Tibial nerve (tissue), 4 donors: Measurements from ENCODE around the gene MPZL3. TPM values are rescaled to one million over a fixed set of nuclear protein-coding genes. Genes with fewer than 3 reads are reported as not detected.

ENCODE experiments used
- DNase-seq, 2 donors: peaks; one replicate each; pipeline ENCODE4 v3.0.0-alpha.2; 2019; ENCODE audit warnings: low spot score in 2 of 2
- H3K27ac ChIP-seq, 4 donors: fragments of 200-600 bp; sonication (generic) in 3 of 4; one replicate each; pipeline ENCODE4 v1.5.1; 2017 to 2019; ENCODE audit warnings: mild to moderate bottlenecking in 1 of 4
- H3K27me3 ChIP-seq, 2 donors: fragments of 200-600 bp; sonication (generic) in 1 of 2; one replicate each; pipeline versions ENCODE4 v1.5.1 to v1.6.0; 2017 to 2019
- H3K36me3 ChIP-seq, 3 donors: fragments of 200-600 bp; sonication (generic); one replicate each; pipeline ENCODE4 v1.5.1; 2018 to 2019
- H3K4me1 ChIP-seq, 4 donors: fragments of 200-600 bp; sonication (generic) in 3 of 4; one replicate each; pipeline ENCODE4 v1.5.1; 2017 to 2019
- H3K4me3 ChIP-seq, 4 donors: fragments of 200-600 bp; sonication (generic) in 3 of 4; one replicate each; pipeline ENCODE4 v1.5.1; 2017 to 2019; ENCODE audit warnings: mild to moderate bottlenecking in 1 of 4, moderate library complexity in 1 of 4
- H3K9me3 ChIP-seq, 4 donors: fragments of 200-600 bp; sonication (generic) in 3 of 4; one replicate each; pipeline ENCODE4 v1.5.1; 2017 to 2019
- EP300 ChIP-seq, 2 donors: sonication (generic); formaldehyde crosslinking; IDR thresholded peaks; one replicate each; pipeline ENCODE4 v1.6.1; 2017; ENCODE audit warnings: antibody characterized with exemption in 2 of 2, mild to moderate bottlenecking in 1 of 2
- POLR2A ChIP-seq, 2 donors: fragments of 450-650 bp; IDR thresholded peaks; one replicate each; pipeline ENCODE4 v1.6.1; 2017; ENCODE audit warnings: antibody characterized with exemption in 2 of 2, mild to moderate bottlenecking in 2 of 2, moderate library complexity in 2 of 2
- WGBS, 2 donors: methylation state at CpG; one replicate each; pipeline ENCODE4 v1.1.5; 2018; 5-methylcytosine and 5-hydroxymethylcytosine counted together
- total RNA-seq, 4 donors: library from RNA; depleted of rRNA; stranded (reverse); fragments of >200 nt; gene quantifications; one replicate each; pipeline ENCODE4 v1.1.0, GENCODE V29; 2016
- TF ChIP-seq, protein P1 (sequence below), 5 experiments: fragments of 200-600 bp in 3 of 5; fragments of 450-650 bp in 2 of 5; sonication (generic) in 3 of 5; IDR thresholded peaks; one replicate each; pipeline ENCODE4 v1.5.1; 2016 to 2019; ENCODE audit warnings: antibody characterized with exemption in 5 of 5, mild to moderate bottlenecking in 3 of 5, moderate library complexity in 2 of 5

MPZL3 gene
- total RNA-seq, 4 donors from 2014 or later = 0.87 to 3.1 (median 1.9) TPM

DNA sequence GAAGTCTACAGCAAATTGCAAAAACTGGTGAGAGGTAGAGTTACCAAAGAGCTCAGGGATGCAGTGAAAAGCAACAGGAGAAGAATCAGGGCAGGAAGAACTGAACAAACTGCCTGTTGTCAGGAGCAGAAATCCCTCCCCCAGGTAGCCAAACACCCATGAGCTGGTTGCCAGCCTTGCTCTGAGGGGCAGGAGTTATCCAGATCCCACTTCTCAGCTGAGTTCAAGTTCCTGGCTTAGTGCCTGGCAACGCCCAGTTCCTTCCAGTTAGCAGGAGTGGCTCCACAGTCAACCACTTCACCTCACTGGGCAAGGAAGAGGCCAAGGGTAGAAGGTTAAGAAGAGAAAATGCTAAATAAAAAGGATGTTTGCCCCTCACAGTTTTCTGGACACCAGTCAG is 13.8 kb upstream of the MPZL3 start:
- 44 to 50% methylated on average over 1 of the region's 1 CpG for WGBS, 2 donors
- TF ChIP-seq, protein P1, sequence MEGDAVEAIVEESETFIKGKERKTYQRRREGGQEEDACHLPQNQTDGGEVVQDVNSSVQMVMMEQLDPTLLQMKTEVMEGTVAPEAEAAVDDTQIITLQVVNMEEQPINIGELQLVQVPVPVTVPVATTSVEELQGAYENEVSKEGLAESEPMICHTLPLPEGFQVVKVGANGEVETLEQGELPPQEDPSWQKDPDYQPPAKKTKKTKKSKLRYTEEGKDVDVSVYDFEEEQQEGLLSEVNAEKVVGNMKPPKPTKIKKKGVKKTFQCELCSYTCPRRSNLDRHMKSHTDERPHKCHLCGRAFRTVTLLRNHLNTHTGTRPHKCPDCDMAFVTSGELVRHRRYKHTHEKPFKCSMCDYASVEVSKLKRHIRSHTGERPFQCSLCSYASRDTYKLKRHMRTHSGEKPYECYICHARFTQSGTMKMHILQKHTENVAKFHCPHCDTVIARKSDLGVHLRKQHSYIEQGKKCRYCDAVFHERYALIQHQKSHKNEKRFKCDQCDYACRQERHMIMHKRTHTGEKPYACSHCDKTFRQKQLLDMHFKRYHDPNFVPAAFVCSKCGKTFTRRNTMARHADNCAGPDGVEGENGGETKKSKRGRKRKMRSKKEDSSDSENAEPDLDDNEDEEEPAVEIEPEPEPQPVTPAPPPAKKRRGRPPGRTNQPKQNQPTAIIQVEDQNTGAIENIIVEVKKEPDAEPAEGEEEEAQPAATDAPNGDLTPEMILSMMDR (IDR thresholded peaks at IDR 0.05) = no peak
- TF ChIP-seq POLR2A (IDR thresholded peaks at IDR 0.05) (no peak), EP300 (IDR thresholded peaks at IDR 0.05) (peak in 1 of 2 donors; percentile 40)
- Histone ChIP-seq H3K27me3 (peaks cover 0 to 46% of the 10 kb centered on the region in 2 donors), H3K4me3 (no peak overlapping the region), H3K27ac (peak overlapping the region in 1 of 4 donors; percentile 61), H3K9me3 (no peaks in the 10 kb centered on the region), H3K36me3 (no peaks in the 10 kb centered on the region), H3K4me1 (peaks cover 0 to 25% (median 4%) of the 10 kb centered on the region in 4 donors)
- no peak for DNase-seq

DNA sequence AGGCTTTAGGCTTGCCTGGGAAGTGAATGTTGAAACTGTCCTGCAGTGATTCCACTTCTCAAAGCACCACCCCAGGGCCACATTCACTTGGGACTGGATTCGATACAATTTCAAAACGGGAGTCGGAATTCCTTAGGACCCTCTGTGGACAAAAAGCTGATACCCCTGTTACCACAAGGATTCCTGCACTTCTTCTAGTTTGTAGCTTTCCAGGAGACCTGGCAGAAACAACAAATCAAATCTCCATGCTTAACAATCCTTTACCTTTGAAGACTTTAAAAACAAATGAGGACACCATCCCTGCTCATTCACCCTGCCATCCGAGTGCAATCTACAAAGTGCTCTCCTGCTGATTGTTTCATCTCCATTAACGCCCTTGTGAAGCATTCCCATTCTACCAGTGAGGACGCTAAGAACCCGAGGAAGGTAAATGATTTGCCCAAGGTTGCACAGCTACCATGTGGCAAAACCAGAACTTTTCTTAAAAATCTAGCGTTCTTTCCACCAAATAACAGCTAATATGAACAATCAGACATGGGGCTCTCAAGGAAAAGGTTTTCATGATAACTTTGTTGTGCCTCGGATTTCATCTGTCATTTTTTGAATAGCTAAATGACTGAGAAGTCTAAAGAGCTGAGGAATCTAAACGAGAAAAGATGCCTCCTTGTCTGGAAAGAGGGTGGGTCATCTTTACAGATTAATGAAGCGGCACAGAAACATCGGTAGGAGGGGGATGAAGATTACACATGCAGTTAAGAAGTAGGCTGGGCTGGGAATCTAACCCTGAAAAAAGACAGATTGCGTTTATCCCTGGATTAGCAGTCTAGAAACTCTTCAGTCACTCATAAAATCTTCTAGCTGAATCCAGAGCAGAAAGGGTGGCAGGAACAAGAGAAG is 12.7 kb upstream of the MPZL3 start:
- Histone ChIP-seq H3K4me3 (peak overlapping the region in 2 of 4 donors; percentile 37 to 43), H3K4me1 (peaks cover 0 to 25% (median 4%) of the 10 kb centered on the region in 4 donors), H3K27me3 (peaks cover 0 to 46% of the 10 kb centered on the region in 2 donors), H3K9me3 (no peaks in the 10 kb centered on the region), H3K27ac (peak overlapping the region in 2 of 4 donors; percentile 13 to 61), H3K36me3 (no peaks in the 10 kb centered on the region)
- 43 to 55% methylated on average over 13 of the region's 13 CpGs for WGBS, 2 donors
- no peak for DNase-seq
- TF ChIP-seq, protein P1 (IDR thresholded peaks at IDR 0.05) = no peak
- no peak for TF ChIP-seq POLR2A (IDR thresholded peaks at IDR 0.05)
- TF ChIP-seq EP300 (IDR thresholded peaks at IDR 0.05) = no peak

DNA sequence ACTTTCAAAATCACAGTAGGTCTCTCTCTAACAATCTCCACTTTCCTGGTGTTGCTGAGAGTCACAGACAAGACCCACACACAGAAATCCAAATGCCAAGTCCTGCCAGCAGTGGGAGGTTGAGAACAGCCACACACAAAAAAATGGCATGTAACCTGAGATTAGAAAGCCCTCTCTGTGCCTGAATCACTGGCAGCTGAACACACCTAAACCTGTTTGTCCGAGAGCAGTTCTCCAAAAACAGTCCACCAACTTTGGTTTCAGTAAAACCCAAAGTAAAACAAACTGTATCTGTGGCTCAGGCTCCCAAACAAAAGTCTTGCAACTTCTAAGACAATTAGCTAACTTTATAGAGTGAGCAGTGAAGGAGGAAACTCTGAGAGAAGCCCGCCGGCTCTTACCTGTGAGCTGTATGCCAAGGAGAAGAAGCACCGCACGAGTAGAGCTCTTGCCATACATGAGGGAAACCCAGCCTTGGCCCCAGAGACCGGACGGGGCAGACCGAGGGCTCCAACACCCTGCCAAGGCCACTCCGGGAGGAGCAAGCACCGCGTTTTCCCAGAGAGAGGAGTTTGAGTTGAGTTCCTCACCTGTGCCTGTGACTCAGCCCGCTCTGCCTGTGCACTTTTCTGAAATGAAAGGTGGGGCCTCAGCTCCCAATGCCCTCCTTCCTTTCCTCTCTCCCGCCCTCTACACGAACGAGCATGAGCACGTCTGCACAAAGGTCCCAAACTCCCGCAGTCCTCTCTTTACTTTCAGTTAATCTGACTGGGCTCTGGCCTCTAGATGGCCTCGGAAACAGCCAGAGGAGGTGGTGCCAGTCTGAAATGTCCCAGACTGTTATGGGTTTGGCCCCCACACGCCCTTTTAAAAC is 11.8 kb upstream of the MPZL3 start, which contains the start of gene MPZL2:
Gene MPZL2, minus strand, starts transcription at position 603 of the 874 bp plus-strand sequence. Its CDS starts 144 bp downstream, at position 459.
- peaks cover 0 to 25% (median 4%) of the 10 kb centered on the region in 4 donors for H3K4me1 ChIP-seq
- peak in 1 of 2 donors; percentile 6 for DNase-seq
- 8 to 10% methylated on average over 19 of the region's 19 CpGs for WGBS, 2 donors
- TF ChIP-seq POLR2A (IDR thresholded peaks at IDR 0.05) (no peak), EP300 (IDR thresholded peaks at IDR 0.05) (peak in 1 of 2 donors; percentile 20)
- TF ChIP-seq, protein P1 (IDR thresholded peaks at IDR 0.05) = no peak
- peak within 1 kb of the TSS in 3 of 4 donors; percentile 37 to 43 (median 42) for H3K4me3 ChIP-seq
- H3K9me3 ChIP-seq = no peaks in the 10 kb centered on the region
- H3K27ac ChIP-seq = peak within 1 kb of the TSS in 3 of 4 donors; percentile 13 to 61 (median 55)
- no peaks in the 10 kb centered on the region for H3K36me3 ChIP-seq
- peaks cover 0 to 46% of the 10 kb centered on the region in 2 donors for H3K27me3 ChIP-seq

DNA sequence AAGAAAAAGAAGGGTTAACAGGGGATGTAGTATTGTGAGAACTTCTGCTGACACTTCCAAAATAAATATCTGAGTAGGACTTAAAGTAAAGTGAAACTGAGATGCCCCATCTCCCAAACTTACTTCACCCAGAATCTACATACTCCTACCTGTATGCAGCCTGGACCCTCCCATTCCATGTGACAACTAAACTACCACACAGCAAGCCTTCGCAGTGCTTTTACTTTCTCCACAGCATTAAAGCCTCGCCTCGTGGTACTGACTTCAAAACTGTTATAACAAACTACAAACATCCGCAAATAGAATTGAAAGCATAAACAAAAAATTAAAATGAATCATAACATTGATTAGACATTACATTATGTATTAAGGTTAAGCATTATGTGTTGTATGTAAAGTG is 10.9 kb upstream of the MPZL3 start:
- Histone ChIP-seq H3K4me1 (peaks cover 0 to 25% (median 4%) of the 10 kb centered on the region in 4 donors), H3K9me3 (no peaks in the 10 kb centered on the region), H3K27ac (peak overlapping the region in 1 of 4 donors; percentile 61), H3K27me3 (peaks cover 0 to 43% of the 10 kb centered on the region in 2 donors), H3K36me3 (no peaks in the 10 kb centered on the region), H3K4me3 (peak overlapping the region in 1 of 4 donors; percentile 43)
- 69 to 70% methylated on average over 4 of the region's 4 CpGs for WGBS, 2 donors
- TF ChIP-seq, protein P1 (IDR thresholded peaks at IDR 0.05) = no peak
- TF ChIP-seq EP300 (IDR thresholded peaks at IDR 0.05) = no peak
- no peak for DNase-seq
